Measurements from ENCODE around the gene NME3. TPM values are rescaled to one million over a fixed set of nuclear protein-coding genes. Genes with fewer than 3 reads are reported as not detected.

NME3 gene
- polyA plus RNA-seq, 6 donors from 2014 or later = 32.0 to 61.1 (median 49.1) TPM

GRCh38 chr16:1775846-1776671 is 4.7 kb upstream of the NME3 start:
- Mint-ChIP-seq H3K27ac (peak overlapping the region in 1 of 6 donors; percentile 81), H3K36me3 (no peaks in the 10 kb centered on the region), H3K9me3 (no peaks in the 10 kb centered on the region)

DNA sequence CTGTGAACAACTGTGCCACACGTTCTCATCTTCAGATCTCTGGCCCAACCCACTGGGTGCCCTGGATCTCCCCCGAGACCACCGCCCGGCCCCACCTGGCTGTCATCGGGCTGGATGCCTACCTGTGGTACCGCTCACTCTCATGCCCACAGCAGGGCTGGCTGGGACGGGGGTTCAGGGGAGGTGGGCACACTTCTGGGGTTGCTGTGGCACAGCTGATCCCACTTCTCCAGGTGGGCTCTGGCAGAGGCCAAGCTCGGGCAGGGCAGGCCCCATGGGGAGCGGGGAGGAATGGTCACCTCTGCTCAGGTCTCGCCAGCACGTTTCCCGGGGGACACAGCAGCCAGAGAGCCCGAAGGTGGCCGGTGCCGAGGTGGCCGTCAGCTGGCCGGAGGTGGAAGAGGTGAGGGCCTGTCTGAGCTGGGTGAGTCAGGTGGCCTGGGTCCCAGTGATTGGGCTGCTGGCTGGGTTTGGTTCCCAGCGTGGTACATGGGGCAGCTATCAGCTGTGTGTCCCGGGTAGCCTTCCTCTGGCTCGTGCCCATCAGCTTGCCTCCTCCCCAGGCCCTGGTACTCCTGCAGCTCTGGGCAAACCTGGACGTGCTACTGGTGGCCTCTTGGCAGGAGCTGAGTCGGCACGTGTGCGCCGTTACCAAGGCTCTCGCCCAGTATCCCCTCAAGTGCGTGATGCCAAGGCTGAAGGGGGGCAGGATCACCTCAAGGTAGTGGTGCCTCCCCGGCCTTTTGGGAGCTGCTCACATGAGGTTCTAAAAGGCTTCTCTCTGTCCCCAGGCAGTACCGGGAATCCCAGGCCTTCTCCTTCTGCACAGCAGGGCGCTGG is 3.9 kb upstream of the NME3 start:
- H3K27me3 Mint-ChIP-seq = no peaks in the 10 kb centered on the region
- H3K4me1 Mint-ChIP-seq = peaks cover 16 to 22% (median 20%) of the 10 kb centered on the region in 3 donors
- no peaks in the 10 kb centered on the region for H3K36me3 Mint-ChIP-seq
- no peaks in the 10 kb centered on the region for H3K9me3 Mint-ChIP-seq
- ATAC-seq (ENCODE audit: low read depth in 2 of 2) (no peak), DNase-seq (no peak)
- peak overlapping the region in 1 of 6 donors; percentile 36 for H3K27ac Mint-ChIP-seq
- H3K4me3 Mint-ChIP-seq = peak overlapping the region in 4 of 8 donors; percentile 19 to 76 (median 40)

More at GRCh38 chr16:1775846-1776671, 4.7 kb upstream of the NME3 start:
- no peak for DNase-seq
- H3K4me1 Mint-ChIP-seq = peaks cover 16 to 22% (median 20%) of the 10 kb centered on the region in 3 donors
- peak overlapping the region in 3 of 8 donors; percentile 56 to 64 (median 63) for H3K4me3 Mint-ChIP-seq
- ATAC-seq (ENCODE audit: low read depth in 2 of 2) = no peak
- H3K27me3 Mint-ChIP-seq = no peaks in the 10 kb centered on the region

DNA sequence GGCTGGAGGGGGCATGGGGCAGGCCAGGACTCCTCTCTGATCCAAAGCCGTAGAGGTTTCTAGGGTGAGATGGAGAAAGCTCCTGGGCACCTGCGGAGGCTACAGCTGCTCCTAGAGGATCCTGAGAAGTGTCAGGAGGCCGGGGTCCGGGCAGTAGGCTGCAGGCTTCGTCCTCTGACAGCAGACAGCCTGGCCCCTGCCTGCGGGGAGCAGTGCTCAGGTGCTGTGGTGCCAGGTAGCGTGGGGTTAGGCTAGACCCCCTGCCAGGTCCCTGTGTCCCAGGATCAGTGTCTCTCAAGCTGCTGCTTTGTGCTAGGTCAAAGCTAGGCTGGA is 3.1 kb upstream of the NME3 start:
- no peak for ATAC-seq (ENCODE audit: low read depth in 2 of 2)
- DNase-seq = no peak
- H3K27ac Mint-ChIP-seq = no peak overlapping the region
- H3K4me1 Mint-ChIP-seq = peaks cover 19 to 26% (median 23%) of the 10 kb centered on the region in 3 donors
- H3K36me3 Mint-ChIP-seq = no peaks in the 10 kb centered on the region
- H3K4me3 Mint-ChIP-seq = peak overlapping the region in 5 of 8 donors; percentile 90 to 97 (median 93)
- no peaks in the 10 kb centered on the region for H3K9me3 Mint-ChIP-seq
- no peaks in the 10 kb centered on the region for H3K27me3 Mint-ChIP-seq

GRCh38 chr16:1773703-1774447 is 2.5 kb upstream of the NME3 start:
- DNase-seq (no peak), ATAC-seq (ENCODE audit: low read depth in 2 of 2) (peak; percentile 13 to 17)
- H3K9me3 Mint-ChIP-seq = no peaks in the 10 kb centered on the region
- no peaks in the 10 kb centered on the region for H3K27me3 Mint-ChIP-seq
- peaks cover 17 to 22% (median 21%) of the 10 kb centered on the region in 3 donors for H3K4me1 Mint-ChIP-seq
- H3K36me3 Mint-ChIP-seq = no peaks in the 10 kb centered on the region
- peak overlapping the region; percentile 72 to 97 (median 92) for H3K4me3 Mint-ChIP-seq
- H3K27ac Mint-ChIP-seq = peak overlapping the region in 2 of 6 donors; percentile 43 to 70

DNA sequence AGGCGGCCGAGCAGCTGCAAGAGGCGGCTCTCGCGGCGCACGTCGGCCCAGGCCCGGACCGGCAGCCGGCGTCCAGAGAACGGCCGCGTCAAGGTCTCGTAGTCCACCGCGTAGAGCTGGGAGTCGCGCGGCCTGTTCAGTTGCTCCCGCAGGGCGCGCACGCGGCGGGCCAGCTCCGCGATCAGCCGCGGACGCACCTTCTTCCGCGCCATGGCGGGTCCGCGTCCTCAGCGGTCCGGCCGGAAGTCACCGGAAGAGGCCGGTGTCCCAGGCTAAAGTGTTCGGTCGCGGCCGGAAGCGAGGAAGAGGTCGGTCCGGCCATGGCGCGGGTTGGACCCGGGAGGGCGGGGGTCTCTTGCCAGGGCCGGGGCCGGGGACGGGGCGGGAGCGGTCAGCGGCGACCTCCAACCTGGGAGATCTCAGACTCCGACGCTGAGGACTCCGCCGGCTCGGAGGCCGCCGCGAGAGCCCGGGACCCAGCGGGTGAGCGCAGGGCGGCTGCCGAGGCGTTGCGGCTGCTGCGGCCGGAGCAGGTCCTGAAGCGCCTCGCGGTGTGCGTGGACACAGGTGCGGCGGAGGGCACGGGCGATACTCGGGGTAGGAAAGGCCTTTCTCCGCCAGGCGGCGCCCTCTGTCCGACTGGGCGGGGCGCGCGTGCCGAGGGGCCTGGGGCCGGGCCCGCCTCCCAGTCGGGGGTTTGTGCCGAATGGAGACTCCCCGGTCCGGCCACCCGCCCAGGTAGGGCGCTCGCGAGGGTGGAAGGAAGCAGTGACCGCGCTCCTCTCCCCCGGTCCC is 1.8 kb upstream of the NME3 start, which contains the start of gene MRPS34:
MRPS34 (minus strand) TSS at position 227 of the 795 bp plus-strand sequence; CDS start at position 212, 15 bp downstream.
- Mint-ChIP-seq H3K27ac (peak within 1 kb of the TSS; percentile 80 to 98 (median 92)), H3K36me3 (no peaks in the 10 kb centered on the region), H3K4me1 (peaks cover 21 to 22% (median 21%) of the 10 kb centered on the region in 3 donors), H3K27me3 (no peaks in the 10 kb centered on the region), H3K9me3 (no peaks in the 10 kb centered on the region), H3K4me3 (peak within 1 kb of the TSS; percentile 92 to 97 (median 94))
- ATAC-seq (ENCODE audit: low read depth in 2 of 2) = peak; percentile 62 to 66
- peak; percentile 74 for DNase-seq

- Mint-ChIP-seq H3K9me3 (no peaks in the 10 kb centered on the region), H3K36me3 (no peaks in the 10 kb centered on the region), H3K4me3 (peak within 1 kb of the TSS; percentile 92 to 97 (median 94)), H3K27ac (peak within 1 kb of the TSS; percentile 80 to 98 (median 92)), H3K4me1 (peaks cover 21 to 22% (median 21%) of the 10 kb centered on the region in 3 donors), H3K27me3 (no peaks in the 10 kb centered on the region)
- ATAC-seq (ENCODE audit: low read depth in 2 of 2) (peak; percentile 6 to 21), DNase-seq (peak; percentile 10)
These were observed 1.1 kb upstream of the NME3 start, which contains the start of gene EME2 for GRCh38 chr16:1772362-1772907. TSS of gene EME2 (plus strand) at chr16:1772810. CDS start at chr16:1773228, 418 bp downstream.

GRCh38 chr16:1771864-1772361 is 570 bp upstream of the NME3 start:
- no peaks in the 10 kb centered on the region for H3K27me3 Mint-ChIP-seq
- DNase-seq (no peak), ATAC-seq (ENCODE audit: low read depth in 2 of 2) (no peak)

GRCh38 chr16:1770328-1771187 is 785 bp downstream of the NME3 start:
- Mint-ChIP-seq H3K27ac (peak overlapping the region in 5 of 6 donors; percentile 19 to 91 (median 66)), H3K4me1 (peaks cover 21 to 22% (median 21%) of the 10 kb centered on the region in 3 donors), H3K4me3 (peak overlapping the region; percentile 57 to 97 (median 83)), H3K27me3 (no peaks in the 10 kb centered on the region), H3K9me3 (no peaks in the 10 kb centered on the region), H3K36me3 (no peaks in the 10 kb centered on the region)
- peak; percentile 43 to 54 for ATAC-seq (ENCODE audit: low read depth in 2 of 2)
- peak; percentile 47 for DNase-seq

More at GRCh38 chr16:1771864-1772361, 570 bp upstream of the NME3 start:
- Mint-ChIP-seq H3K9me3 (no peaks in the 10 kb centered on the region), H3K36me3 (no peaks in the 10 kb centered on the region), H3K4me1 (peaks cover 21 to 22% (median 21%) of the 10 kb centered on the region in 3 donors), H3K4me3 (peak overlapping the region; percentile 92 to 97 (median 94)), H3K27ac (peak overlapping the region; percentile 60 to 98 (median 92))

DNA sequence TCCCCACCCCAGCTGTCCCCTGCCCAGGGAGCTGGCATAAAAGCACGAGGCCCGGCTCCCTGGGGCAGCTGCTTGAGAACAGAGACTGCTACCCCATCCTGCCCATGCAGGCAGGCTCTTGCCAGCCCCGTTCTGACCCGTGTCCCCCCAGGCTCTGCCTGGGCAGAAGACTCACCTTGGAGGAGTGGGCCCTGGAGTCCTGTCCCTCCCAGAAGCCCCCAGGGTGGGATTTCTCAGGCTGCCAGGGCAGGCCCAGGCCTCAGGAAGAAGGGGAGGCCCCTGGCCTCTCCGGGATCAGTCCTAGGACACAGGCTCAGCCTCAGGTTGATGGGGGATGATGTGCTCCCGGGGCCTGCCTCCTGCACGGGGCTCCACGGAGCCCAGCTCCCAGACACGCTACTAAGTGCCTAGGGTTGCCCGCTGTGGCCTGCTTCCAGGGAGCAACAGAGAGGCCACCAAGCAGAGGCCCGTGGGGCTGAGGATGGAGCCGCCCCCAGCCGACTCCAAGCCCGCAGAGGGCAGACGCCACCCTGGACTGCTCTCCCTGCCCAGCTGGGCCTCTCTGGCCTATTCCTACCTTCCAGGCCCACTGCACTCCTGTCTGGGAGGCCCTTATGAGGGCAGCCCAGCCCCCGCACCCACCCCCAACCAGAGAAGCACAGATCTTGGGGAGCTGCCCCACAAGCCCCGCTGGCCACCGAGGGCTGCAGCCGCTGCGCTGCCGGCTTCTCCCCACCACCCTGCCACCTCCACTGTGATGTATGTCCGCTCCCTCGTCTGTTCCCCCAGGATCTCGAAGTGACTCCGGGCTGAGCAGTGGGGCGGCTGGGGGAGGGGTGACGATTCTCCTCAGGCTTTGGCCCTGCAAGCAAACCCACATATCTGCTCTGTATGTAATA is 1.7 kb downstream of the NME3 start:
- Mint-ChIP-seq H3K27ac (peak overlapping the region in 3 of 6 donors; percentile 66 to 91 (median 80)), H3K27me3 (no peaks in the 10 kb centered on the region), H3K36me3 (no peaks in the 10 kb centered on the region), H3K4me1 (peaks cover 17 to 22% (median 21%) of the 10 kb centered on the region in 3 donors), H3K9me3 (no peaks in the 10 kb centered on the region), H3K4me3 (peak overlapping the region; percentile 12 to 97 (median 83))
- DNase-seq (no peak), ATAC-seq (ENCODE audit: low read depth in 2 of 2) (no peak)

- ATAC-seq (ENCODE audit: low read depth in 2 of 2) (no peak), DNase-seq (no peak)
- H3K9me3 Mint-ChIP-seq = no peaks in the 10 kb centered on the region
- H3K4me3 Mint-ChIP-seq = peak overlapping the region in 4 of 8 donors; percentile 12 to 92 (median 45)
- H3K36me3 Mint-ChIP-seq = no peaks in the 10 kb centered on the region
- no peaks in the 10 kb centered on the region for H3K27me3 Mint-ChIP-seq
- peak overlapping the region in 1 of 6 donors; percentile 91 for H3K27ac Mint-ChIP-seq
- peaks cover 16 to 20% (median 18%) of the 10 kb centered on the region in 3 donors for H3K4me1 Mint-ChIP-seq
These were observed 2.5 kb downstream of the NME3 start for GRCh38 chr16:1768767-1769401.
